ENCODE data around the gene METTL1. TPM values are rescaled to one million over a fixed set of nuclear protein-coding genes. Genes with fewer than 3 reads are reported as not detected.

The METTL1 gene
- total and polyA plus RNA-seq, 2 experiments from 2014 or later, result 18.9 to 39.5 TPM

DNA sequence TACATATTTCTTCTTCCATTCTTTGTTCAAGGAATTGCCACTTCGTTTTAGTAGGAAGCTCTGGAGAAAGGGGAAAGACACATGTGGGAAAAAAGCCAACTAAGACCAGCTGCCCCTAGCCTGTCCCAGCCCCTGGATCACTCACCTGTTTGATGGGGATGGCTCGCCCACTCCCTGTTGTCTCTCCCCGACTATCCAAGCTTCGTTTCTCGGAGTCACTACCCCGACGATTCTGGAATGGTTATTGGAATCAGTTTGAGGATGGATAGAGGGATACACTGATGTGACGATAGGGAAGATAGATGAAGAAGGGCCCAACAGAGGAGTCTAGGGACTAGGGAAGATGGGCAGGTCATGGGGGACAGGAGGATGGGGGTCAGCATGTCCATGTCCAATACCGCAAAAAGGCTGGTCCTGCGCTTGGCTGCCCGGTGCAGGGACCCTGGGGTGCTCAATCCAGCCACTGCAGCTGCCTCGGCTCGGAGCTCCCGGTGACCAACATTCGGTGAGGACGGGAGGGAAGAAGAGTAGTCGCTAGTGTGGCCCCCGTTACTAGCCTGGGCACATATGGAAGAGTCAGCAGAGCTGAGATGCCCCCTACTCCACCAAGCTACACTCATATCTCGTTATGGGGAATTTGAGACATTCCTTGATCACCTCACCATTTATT, 40.4 kb downstream of the METTL1 start:
- H3K9me3 Mint-ChIP-seq, result peaks cover 2% of the 10 kb centered on the region; the same call in 2 of the 3 replicates
- H3K36me3 Mint-ChIP-seq (ENCODE audit: low read depth), result no peaks in the 10 kb centered on the region; the same call in 2 of the 3 replicates
- no peak overlapping the region for H3K27ac Mint-ChIP-seq
- H4K20me1 ChIP-seq (replicated peaks; ENCODE audit: insufficient read depth), result no peaks in the 10 kb centered on the region; the same call in 1 of the 2 replicates
- no peak overlapping the region for H2AFZ ChIP-seq
- no peak overlapping the region for H3K27ac ChIP-seq (ENCODE audit: low read depth)
- no peak for TF ChIP-seq JUNB (IDR thresholded peaks at IDR 0.05; ENCODE audit: unreplicated experiment)
- no peak for TF ChIP-seq POLR2AphosphoS5 (IDR thresholded peaks at IDR 0.05; ENCODE audit: low read depth)
- no peak for TF ChIP-seq ZNF114 (CRISPR knock-in tag; IDR thresholded peaks at IDR 0.05)
- TF ChIP-seq, protein P1, sequence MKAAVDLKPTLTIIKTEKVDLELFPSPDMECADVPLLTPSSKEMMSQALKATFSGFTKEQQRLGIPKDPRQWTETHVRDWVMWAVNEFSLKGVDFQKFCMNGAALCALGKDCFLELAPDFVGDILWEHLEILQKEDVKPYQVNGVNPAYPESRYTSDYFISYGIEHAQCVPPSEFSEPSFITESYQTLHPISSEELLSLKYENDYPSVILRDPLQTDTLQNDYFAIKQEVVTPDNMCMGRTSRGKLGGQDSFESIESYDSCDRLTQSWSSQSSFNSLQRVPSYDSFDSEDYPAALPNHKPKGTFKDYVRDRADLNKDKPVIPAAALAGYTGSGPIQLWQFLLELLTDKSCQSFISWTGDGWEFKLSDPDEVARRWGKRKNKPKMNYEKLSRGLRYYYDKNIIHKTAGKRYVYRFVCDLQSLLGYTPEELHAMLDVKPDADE (IDR thresholded peaks at IDR 0.05), result no peak
- TF ChIP-seq REST (IDR thresholded peaks at IDR 0.05; ENCODE audit: unreplicated experiment), result no peak
- no peak for TF ChIP-seq STAT1 (IDR thresholded peaks at IDR 0.05; ENCODE audit: unreplicated experiment)
- no peak for TF ChIP-seq ZNF331 (CRISPR knock-in tag; IDR thresholded peaks at IDR 0.05; ENCODE audit: low read depth)
- TF ChIP-seq EZH2 (IDR thresholded peaks at IDR 0.05; ENCODE audit: low read depth, unreplicated experiment), result no peak
- no peak for TF ChIP-seq EZH2phosphoT487 (IDR thresholded peaks at IDR 0.05; ENCODE audit: unreplicated experiment)
- TF ChIP-seq CREB1 (CRISPR knock-in tag; IDR thresholded peaks at IDR 0.05; ENCODE audit: low read depth), result no peak
- TF ChIP-seq NANOG (IDR thresholded peaks at IDR 0.05; ENCODE audit: borderline replicate concordance), result no peak
- no peak for TF ChIP-seq CTCF (conservative IDR thresholded peaks at IDR 0.05; ENCODE audit: low read depth in 2 of 2)
- TF ChIP-seq, protein P2, sequence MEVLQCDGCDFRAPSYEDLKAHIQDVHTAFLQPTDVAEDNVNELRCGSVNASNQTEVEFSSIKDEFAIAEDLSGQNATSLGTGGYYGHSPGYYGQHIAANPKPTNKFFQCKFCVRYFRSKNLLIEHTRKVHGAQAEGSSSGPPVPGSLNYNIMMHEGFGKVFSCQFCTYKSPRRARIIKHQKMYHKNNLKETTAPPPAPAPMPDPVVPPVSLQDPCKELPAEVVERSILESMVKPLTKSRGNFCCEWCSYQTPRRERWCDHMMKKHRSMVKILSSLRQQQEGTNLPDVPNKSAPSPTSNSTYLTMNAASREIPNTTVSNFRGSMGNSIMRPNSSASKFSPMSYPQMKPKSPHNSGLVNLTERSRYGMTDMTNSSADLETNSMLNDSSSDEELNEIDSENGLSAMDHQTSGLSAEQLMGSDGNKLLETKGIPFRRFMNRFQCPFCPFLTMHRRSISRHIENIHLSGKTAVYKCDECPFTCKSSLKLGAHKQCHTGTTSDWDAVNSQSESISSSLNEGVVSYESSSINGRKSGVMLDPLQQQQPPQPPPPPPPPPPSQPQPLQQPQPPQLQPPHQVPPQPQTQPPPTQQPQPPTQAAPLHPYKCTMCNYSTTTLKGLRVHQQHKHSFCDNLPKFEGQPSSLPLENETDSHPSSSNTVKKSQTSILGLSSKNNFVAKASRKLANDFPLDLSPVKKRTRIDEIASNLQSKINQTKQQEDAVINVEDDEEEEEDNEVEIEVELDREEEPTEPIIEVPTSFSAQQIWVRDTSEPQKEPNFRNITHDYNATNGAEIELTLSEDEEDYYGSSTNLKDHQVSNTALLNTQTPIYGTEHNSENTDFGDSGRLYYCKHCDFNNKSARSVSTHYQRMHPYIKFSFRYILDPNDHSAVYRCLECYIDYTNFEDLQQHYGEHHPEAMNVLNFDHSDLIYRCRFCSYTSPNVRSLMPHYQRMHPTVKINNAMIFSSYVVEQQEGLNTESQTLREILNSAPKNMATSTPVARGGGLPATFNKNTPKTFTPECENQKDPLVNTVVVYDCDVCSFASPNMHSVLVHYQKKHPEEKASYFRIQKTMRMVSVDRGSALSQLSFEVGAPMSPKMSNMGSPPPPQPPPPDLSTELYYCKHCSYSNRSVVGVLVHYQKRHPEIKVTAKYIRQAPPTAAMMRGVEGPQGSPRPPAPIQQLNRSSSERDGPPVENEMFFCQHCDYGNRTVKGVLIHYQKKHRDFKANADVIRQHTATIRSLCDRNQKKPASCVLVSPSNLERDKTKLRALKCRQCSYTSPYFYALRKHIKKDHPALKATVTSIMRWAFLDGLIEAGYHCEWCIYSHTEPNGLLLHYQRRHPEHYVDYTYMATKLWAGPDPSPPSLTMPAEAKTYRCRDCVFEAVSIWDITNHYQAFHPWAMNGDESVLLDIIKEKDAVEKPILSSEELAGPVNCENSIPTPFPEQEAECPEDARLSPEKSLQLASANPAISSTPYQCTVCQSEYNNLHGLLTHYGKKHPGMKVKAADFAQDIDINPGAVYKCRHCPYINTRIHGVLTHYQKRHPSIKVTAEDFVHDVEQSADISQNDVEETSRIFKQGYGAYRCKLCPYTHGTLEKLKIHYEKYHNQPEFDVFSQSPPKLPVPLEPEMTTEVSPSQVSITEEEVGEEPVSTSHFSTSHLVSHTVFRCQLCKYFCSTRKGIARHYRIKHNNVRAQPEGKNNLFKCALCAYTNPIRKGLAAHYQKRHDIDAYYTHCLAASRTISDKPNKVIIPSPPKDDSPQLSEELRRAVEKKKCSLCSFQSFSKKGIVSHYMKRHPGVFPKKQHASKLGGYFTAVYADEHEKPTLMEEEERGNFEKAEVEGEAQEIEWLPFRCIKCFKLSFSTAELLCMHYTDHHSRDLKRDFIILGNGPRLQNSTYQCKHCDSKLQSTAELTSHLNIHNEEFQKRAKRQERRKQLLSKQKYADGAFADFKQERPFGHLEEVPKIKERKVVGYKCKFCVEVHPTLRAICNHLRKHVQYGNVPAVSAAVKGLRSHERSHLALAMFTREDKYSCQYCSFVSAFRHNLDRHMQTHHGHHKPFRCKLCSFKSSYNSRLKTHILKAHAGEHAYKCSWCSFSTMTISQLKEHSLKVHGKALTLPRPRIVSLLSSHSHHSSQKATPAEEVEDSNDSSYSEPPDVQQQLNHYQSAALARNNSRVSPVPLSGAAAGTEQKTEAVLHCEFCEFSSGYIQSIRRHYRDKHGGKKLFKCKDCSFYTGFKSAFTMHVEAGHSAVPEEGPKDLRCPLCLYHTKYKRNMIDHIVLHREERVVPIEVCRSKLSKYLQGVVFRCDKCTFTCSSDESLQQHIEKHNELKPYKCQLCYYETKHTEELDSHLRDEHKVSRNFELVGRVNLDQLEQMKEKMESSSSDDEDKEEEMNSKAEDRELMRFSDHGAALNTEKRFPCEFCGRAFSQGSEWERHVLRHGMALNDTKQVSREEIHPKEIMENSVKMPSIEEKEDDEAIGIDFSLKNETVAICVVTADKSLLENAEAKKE (CRISPR knock-in tag; IDR thresholded peaks at IDR 0.05), result no peak
- no peak overlapping the region for H3K4me3 ChIP-seq
- H3K27me3 Mint-ChIP-seq (ENCODE audit: insufficient read depth, low read depth, poor library complexity), result peaks cover 99% of the 10 kb centered on the region
- peaks cover 9% of the 10 kb centered on the region for H3K4me1 ChIP-seq (ENCODE audit: insufficient read depth)
- H3K36me3 ChIP-seq (ENCODE audit: insufficient read depth), result no peaks in the 10 kb centered on the region
- peaks cover 100% of the 10 kb centered on the region for H3K27me3 ChIP-seq (ENCODE audit: insufficient read depth)
- ATAC-seq (no peak), DNase-seq (ENCODE audit: low spot score) (no peak)
- peaks cover 6% of the 10 kb centered on the region for H3F3A ChIP-seq (replicated peaks; ENCODE audit: low read depth)
- no peak overlapping the region for H3K4me3 Mint-ChIP-seq
- H3K9me2 ChIP-seq (ENCODE audit: insufficient read depth), result no peaks in the 10 kb centered on the region
- no peak overlapping the region for H3K4me2 ChIP-seq
- peaks cover 22% of the 10 kb centered on the region for H3K4me1 Mint-ChIP-seq
- no peaks in the 10 kb centered on the region for H3K79me2 ChIP-seq (replicated peaks; ENCODE audit: insufficient read depth)
